GM12892 (cell line): Measurements from ENCODE around the gene ADAMTS10.

Experiments used
- POLR2A ChIP-seq: IDR thresholded peaks from 2 replicates; pipeline ENCODE4 v1.6.1; 2011; ENCODE audit warnings: low read depth, low read length, control low read depth
- POLR2AphosphoS5 ChIP-seq: IDR thresholded peaks from 2 replicates; pipeline ENCODE4 v1.6.1; 2011; ENCODE audit warnings: low read depth, low read length, control low read depth
- TAF1 ChIP-seq: IDR thresholded peaks from 2 replicates; pipeline ENCODE4 v1.6.1; 2011; ENCODE audit warnings: low read depth, mild to moderate bottlenecking, control low read depth, low read length, borderline replicate concordance

DNA sequence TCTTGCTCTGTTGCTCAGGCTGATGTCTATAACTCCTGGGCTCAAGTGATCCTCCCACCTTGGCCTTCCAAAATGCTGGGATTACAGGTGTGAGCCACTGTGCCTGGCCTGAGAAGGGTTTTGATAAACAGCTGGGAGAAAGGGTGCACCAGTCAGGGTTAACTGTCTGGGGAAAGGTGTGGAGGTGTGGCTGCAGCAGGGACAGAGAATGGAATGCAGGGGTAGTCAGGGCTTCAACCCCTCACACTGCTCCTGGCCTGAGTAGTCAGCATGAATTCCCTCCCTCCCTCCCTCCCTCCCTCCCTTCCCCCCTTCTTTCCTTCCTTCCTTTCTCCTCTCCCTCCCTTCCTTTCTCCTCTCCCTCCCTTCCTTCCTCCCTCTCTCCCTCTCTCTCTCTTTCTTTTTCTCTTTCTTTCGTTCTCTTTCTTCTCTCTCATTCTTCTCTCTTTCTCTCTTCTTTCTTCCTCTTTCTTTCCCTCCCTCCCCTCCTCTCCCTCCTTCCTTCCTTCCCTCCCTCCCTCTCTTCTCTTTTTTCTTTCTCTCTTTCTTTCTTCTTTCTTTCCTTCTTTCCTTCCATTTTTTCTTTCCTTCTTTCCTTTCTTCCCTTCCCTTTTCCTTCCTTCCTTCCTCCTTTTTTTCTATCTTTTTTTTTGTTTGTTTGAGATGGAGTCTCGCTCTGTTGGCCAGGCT is 49.3 kb downstream of the ADAMTS10 start:
- TF ChIP-seq TAF1 (no peak), POLR2AphosphoS5 (no peak), POLR2A (no peak)
